Stimulated activated effector memory CD8-positive, alpha-beta T cell treated with anti-CD3 and anti-CD28 coated beads, Interleukin-12 subunit alpha, Interleukin-12 subunit beta, amount 100 ng/mL, for 72 hours (primary cell): Measurements from ENCODE around the gene HMCN1.

Source experiments
- ATAC-seq: fragments of 150-1000 bp; cut with Tn5 transposase; 2 replicates; pipeline ENCODE4 v1.10.0; 2021
- DNase-seq, 2 donors: peaks; one replicate each; pipeline ENCODE4 v3.0.0; 2021 to 2022; ENCODE audit warnings: low spot score in 2 of 2
- H3K27ac Mint-ChIP-seq: one replicate; pipeline ENCODE4 v1.8.0; 2022; ENCODE audit warnings: mild to moderate bottlenecking, mixed read lengths
- H3K36me3 Mint-ChIP-seq: one replicate; pipeline ENCODE4 v1.8.0; 2022; ENCODE audit warnings: mild to moderate bottlenecking, mixed read lengths
- H3K4me1 Mint-ChIP-seq: one replicate; pipeline ENCODE4 v1.8.0; 2022; ENCODE audit warnings: mixed read lengths
- H3K4me3 Mint-ChIP-seq: one replicate; pipeline ENCODE4 v1.8.0; 2022; ENCODE audit warnings: mild to moderate bottlenecking, mixed read lengths
- H3K9me3 Mint-ChIP-seq: one replicate; pipeline ENCODE4 v1.8.0; 2022; ENCODE audit warnings: mixed read lengths

The HMCN1 gene

DNA sequence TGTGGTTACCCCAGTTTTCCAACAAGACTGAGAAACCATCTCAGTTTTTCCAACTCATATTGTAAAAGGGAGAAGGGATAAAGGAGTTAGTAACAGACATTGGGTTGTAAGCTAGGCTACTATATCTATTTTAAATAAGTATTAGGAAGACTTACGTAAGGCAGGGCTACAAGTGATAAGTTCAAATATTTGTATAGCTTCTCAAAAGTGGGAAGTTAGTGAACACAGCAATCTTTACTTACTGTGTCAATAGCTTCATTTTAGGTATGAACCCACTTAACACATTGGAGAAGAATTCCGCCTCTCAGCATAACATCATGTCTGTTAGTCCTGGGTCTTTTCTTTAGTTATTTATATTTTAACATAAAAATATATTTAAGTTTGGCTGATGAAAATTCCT, 320.7 kb downstream of the HMCN1 start:
- H3K4me1 Mint-ChIP-seq: no peaks in the 10 kb centered on the region
- ATAC-seq (no peak), DNase-seq (no peak)
- no peaks in the 10 kb centered on the region for H3K36me3 Mint-ChIP-seq
- no peak overlapping the region for H3K27ac Mint-ChIP-seq
- H3K4me3 Mint-ChIP-seq: no peak overlapping the region
- H3K9me3 Mint-ChIP-seq: peaks cover 6% of the 10 kb centered on the region

DNA sequence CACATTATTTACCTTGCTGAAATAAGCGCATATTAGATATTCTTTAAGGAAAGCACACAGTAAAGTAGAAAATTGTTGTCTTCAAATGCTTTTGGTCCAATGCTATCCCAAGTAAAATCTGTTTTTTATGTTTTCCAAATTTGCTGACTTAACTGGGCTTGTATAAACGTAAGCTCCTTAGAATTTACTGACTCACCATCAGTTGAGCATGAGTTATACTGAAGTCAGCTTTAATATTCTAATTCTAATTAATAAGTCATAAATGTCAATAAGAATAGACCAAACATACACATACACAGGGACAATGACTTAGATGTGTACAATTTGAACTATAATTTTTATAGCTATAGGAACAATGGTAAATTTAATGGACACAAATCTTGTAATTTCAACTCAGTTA, 321.7 kb downstream of the HMCN1 start:
- no peak overlapping the region for H3K27ac Mint-ChIP-seq
- no peak overlapping the region for H3K4me3 Mint-ChIP-seq
- H3K4me1 Mint-ChIP-seq: no peaks in the 10 kb centered on the region
- DNase-seq (no peak), ATAC-seq (no peak)
- H3K9me3 Mint-ChIP-seq: peaks cover 6% of the 10 kb centered on the region
- no peaks in the 10 kb centered on the region for H3K36me3 Mint-ChIP-seq

DNA sequence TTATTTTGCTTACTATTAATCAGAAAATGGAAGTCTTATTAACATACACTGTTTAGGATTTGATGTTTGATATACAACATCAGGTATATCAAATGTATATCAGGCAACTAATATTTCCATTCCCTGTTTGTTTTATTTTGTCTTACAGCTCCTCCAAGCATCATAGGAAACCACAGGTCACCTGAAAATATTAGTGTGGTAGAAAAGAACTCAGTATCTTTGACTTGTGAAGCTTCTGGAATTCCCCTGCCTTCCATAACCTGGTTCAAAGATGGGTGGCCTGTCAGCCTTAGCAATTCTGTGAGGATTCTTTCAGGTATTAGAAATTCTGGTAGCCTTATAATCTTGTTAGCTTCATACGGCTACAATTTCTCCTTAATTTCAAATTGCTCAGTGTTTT, 322.9 kb downstream of the HMCN1 start:
- Mint-ChIP-seq H3K4me1 (no peaks in the 10 kb centered on the region), H3K4me3 (no peak overlapping the region)

DNA sequence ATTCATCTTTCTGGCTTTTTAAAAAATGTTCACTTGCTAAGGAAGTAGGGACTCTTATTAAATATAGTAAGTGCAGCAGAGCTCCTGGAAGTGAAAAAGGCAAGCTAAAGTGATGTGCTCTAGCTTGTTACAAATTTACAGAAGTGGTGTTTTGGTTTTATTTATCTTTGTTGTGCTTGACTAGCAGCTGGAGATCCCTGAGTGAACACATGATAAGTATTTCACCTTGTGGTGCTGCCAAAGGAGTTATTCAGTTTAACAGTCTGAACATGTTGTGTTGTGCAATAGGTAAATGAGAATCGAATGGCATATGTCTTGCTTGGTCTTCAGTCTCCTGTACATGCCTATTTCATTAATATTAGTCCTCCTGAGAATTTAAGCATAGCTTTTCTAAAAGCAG, 325.1 kb downstream of the HMCN1 start:
- Mint-ChIP-seq H3K27ac (no peak overlapping the region), H3K36me3 (no peaks in the 10 kb centered on the region), H3K9me3 (no peaks in the 10 kb centered on the region), H3K4me3 (no peak overlapping the region), H3K4me1 (no peaks in the 10 kb centered on the region)
- ATAC-seq (no peak), DNase-seq (no peak)

More for the DNA sequence above, 322.9 kb downstream of the HMCN1 start:
- DNase-seq (no peak), ATAC-seq (no peak)
- Mint-ChIP-seq H3K27ac (no peak overlapping the region), H3K9me3 (no peaks in the 10 kb centered on the region), H3K36me3 (no peaks in the 10 kb centered on the region)

DNA sequence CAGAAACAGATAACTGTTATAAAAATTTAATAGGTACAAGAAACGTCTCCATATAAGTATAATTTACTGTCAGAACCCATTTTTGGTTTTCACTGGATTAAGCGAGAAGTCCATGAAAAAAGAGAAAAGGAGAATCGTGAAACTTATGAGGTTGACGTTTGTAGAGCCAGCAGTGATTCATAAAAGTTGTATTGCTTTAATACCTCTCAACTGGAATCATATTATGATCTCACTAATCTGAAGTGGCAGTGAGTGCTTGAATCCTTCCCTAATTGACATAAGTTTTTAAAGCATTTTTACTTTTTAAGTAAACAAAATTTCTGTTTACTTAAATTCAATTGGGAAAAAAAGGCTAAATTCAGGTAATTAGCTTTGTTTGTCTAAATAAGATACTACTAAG, 325.6 kb downstream of the HMCN1 start:
- no peaks in the 10 kb centered on the region for H3K4me1 Mint-ChIP-seq
- DNase-seq (no peak), ATAC-seq (no peak)
- H3K27ac Mint-ChIP-seq: no peak overlapping the region
- no peaks in the 10 kb centered on the region for H3K9me3 Mint-ChIP-seq
- H3K36me3 Mint-ChIP-seq: no peaks in the 10 kb centered on the region
- no peak overlapping the region for H3K4me3 Mint-ChIP-seq

DNA sequence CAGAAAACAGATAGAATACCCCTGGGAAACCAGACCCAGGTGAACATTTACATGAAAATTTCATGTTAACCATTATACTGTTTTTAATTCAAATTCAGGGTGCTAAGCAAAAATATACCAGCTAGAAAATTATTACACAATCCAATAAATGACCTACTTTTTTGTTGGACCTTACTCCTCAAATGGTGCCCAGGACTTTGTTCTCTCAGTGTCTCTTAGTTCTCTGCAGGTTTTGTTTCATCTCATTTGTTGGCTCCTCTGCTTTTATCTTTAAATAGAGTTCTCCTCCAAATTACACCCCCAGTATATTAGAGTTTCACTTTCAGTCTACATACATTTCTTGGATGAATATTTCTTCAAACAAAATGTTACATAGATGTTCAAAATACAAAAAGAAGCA, 326.0 kb downstream of the HMCN1 start:
- H3K36me3 Mint-ChIP-seq: no peaks in the 10 kb centered on the region
- H3K9me3 Mint-ChIP-seq: no peaks in the 10 kb centered on the region
- H3K4me3 Mint-ChIP-seq: no peak overlapping the region
- H3K27ac Mint-ChIP-seq: no peak overlapping the region
- DNase-seq (no peak), ATAC-seq (no peak)
- no peaks in the 10 kb centered on the region for H3K4me1 Mint-ChIP-seq

DNA sequence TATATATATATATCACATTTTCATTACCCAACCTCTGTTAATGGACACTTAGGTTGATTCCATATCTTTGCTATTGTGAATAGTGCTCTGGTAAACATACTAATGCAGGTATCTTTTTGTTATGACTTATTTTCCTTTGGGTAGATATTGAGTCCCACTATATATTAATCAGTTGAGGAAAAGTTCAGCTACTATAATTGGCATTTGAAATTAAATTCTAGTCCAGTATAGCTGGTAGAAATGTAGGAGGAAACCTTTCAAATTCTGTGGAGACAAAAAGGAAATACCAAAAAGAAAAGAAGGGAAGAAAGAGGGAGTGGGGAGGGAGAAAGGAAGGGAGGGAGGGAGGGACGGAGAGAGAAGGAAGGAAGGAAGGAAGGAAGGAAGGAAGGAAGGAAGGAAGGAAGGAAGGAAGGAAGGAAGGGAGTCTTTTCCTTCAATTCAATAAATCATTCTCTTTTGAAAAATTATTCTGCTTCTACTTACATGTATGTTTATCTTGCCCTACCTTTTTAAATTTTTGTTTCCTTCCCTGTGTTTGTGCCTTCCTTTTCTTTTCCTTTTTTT, 329.0 kb downstream of the HMCN1 start:
- no peaks in the 10 kb centered on the region for H3K36me3 Mint-ChIP-seq
- H3K4me1 Mint-ChIP-seq: no peaks in the 10 kb centered on the region
- H3K9me3 Mint-ChIP-seq: no peaks in the 10 kb centered on the region
- DNase-seq (no peak), ATAC-seq (no peak)
- H3K4me3 Mint-ChIP-seq: no peak overlapping the region
- no peak overlapping the region for H3K27ac Mint-ChIP-seq

DNA sequence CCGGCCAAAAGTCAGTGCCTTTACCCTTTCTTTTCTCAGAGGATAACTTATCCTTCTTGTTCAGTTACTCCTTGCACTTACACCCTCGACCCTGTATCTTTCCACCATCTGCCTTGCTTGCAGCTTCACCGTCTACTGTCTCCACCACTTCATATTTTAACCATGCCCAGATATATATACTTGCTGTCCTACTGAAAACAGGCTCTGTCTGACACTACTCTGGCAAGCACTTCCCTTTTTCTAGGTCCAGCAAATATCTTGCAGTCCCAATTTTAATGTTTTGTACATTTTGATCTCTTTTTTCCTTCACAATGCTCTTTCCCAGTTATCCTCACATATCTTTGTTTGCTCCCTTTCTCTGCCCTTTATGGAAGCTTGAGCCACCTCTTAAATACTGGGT, 332.2 kb downstream of the HMCN1 start:
- Mint-ChIP-seq H3K27ac (no peak overlapping the region), H3K4me3 (no peak overlapping the region), H3K9me3 (no peaks in the 10 kb centered on the region), H3K36me3 (no peaks in the 10 kb centered on the region), H3K4me1 (no peaks in the 10 kb centered on the region)
- no peak for ATAC-seq
- DNase-seq: no peak

DNA sequence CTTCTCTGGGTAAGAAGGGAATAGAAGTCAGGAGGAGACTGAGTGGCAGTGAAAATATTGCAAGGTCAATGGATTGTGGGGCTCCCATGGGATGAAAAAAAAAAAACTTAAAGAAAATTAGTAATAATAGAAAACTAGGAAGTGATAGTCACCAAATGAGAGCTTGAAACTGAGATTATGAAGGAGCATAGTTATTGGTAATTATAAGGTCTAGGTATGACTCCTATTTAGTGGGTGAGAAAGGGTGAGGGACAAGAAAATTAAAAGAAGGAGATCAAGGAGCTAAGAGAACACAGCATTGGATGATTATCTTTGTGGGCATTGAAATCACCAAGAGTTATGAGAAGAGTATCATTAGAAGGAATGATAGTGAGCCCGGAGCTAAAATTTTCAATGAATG, 339.5 kb downstream of the HMCN1 start:
- ATAC-seq: no peak

DNA sequence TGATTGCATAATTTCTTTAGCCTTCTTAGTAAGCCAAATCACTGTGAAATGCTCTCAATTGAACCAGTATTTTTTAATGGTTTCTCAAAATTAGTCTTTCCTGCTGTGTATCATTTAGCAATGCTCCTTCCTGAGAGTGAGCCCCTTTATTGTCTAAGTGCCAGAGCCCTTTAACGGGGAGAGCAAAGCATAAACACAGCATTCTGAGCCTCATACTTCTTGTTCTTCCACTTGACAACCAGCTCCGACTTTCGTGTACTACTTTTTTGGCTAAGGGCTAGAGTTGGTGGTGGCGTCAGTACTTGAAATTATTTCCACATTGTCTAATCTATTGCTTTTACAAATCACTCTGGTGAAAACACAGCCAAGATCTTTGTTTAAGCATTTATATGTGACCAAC, 341.8 kb downstream of the HMCN1 start:
- H3K27ac Mint-ChIP-seq: no peak overlapping the region
- H3K4me1 Mint-ChIP-seq: no peaks in the 10 kb centered on the region
- no peak overlapping the region for H3K4me3 Mint-ChIP-seq
- DNase-seq: no peak
- no peak for ATAC-seq
- H3K36me3 Mint-ChIP-seq: no peaks in the 10 kb centered on the region
- no peaks in the 10 kb centered on the region for H3K9me3 Mint-ChIP-seq

More for the DNA sequence above, 339.5 kb downstream of the HMCN1 start:
- no peak for DNase-seq
- Mint-ChIP-seq H3K27ac (no peak overlapping the region), H3K4me1 (no peaks in the 10 kb centered on the region), H3K9me3 (no peaks in the 10 kb centered on the region), H3K36me3 (no peaks in the 10 kb centered on the region), H3K4me3 (no peak overlapping the region)

DNA sequence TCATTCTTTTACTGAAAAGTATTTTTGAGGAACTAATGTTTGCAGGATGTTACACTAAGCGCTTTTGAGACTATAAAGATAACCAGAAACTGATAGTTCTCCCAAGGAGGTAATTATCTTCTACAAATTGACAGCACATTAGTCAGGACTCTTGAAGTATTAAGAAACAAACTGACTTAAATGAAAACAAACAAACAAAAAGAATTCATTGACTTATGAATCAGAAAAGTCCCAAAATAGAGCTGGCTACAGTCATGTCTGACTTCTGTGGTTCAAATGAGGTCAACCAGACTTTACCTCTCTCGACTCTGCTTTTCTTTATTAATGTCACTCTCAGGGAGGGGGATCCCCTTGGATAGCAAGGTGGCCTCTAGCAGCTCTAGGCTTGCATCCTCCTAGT, 344.1 kb downstream of the HMCN1 start:
- Mint-ChIP-seq H3K36me3 (no peaks in the 10 kb centered on the region), H3K4me3 (no peak overlapping the region), H3K9me3 (no peaks in the 10 kb centered on the region), H3K4me1 (no peaks in the 10 kb centered on the region), H3K27ac (no peak overlapping the region)
- DNase-seq: no peak
- peak; percentile 90 for ATAC-seq

DNA sequence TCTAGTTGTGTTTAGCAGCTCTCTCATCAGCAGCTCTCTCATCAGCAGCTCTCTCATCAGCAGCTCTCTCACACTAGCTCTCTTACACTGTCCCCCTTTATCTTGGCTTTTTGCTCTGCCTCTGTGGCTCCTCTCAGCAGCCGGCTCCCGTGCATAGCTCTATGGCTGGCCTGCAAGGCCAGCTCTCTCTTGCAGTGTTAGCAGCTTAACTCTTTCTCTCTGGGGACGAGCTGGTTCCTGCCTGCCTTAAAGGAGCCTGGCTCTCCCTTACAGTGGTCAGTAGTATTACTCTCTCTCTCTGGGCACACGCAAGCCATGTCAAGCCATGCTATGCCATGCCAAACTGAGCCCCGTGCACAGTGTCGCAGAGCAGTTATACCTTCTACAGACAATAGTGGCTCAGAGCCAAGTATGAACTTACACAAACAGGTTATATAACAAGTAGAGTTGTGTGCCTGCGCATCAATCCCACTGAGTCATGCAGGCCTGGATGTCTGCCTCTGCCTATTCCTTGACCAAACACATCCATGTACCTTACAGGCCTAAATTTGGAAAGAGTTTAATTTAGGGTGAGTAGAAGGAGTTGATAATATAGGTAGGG, 345.0 kb downstream of the HMCN1 start:
- H3K4me1 Mint-ChIP-seq: no peaks in the 10 kb centered on the region
- H3K9me3 Mint-ChIP-seq: no peaks in the 10 kb centered on the region
- H3K36me3 Mint-ChIP-seq: no peaks in the 10 kb centered on the region
- no peak overlapping the region for H3K27ac Mint-ChIP-seq
- no peak for DNase-seq
- ATAC-seq: peak; percentile 26
- no peak overlapping the region for H3K4me3 Mint-ChIP-seq

DNA sequence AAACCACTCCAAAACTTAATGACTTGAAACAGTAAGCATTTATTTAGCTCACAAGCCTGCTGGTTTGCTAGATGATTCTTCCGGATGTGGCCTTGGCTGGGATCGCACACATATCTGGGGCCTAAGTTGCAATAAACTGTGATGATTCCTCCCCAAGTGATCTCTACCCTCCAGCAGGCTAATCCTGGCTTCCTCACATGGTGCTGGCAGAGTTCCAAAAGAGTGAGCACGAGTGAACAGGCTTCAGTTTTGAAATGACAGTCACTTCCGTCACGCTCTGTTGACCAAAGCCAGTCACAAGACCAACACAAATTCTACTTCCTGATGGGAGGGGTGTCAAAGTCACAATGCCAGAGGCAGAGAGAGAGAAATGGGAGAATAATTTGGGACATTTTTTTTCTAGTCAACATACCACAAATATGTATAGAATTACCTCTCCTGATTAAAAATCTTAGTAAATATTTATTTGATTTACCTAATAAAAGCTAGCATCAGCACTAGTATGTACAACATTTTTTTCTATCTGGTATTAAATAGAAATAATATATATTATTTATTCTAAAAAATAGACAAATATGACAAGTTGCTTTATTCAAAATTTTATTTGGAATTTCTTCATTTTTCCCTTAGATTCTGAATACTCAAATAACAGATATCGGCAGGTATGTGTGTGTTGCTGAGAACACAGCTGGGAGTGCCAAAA, 348.2 kb downstream of the HMCN1 start:
- H3K4me1 Mint-ChIP-seq: no peaks in the 10 kb centered on the region
- ATAC-seq (no peak), DNase-seq (no peak)
- no peaks in the 10 kb centered on the region for H3K36me3 Mint-ChIP-seq
- H3K9me3 Mint-ChIP-seq: no peaks in the 10 kb centered on the region
- H3K4me3 Mint-ChIP-seq: no peak overlapping the region
- no peak overlapping the region for H3K27ac Mint-ChIP-seq

DNA sequence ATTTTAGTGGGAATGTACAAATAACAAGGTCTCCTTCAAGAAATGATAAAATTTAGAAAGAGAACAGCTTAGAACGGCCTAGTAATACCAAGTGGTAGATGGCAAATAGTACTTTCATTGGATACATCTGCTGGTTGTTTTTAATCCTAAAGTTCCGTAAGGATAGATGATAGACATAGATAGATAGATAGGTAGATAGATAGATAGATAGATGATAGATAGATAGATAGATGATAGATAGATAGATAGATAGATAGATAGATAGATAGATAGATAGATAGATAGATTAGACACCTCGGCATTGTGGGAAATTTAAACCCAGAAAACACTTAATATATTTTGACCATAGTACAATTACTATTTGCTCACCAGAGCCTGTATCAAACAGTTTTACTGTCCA, 352.4 kb downstream of the HMCN1 start:
- no peak for DNase-seq
- Mint-ChIP-seq H3K27ac (no peak overlapping the region), H3K36me3 (no peaks in the 10 kb centered on the region), H3K4me3 (no peak overlapping the region), H3K4me1 (no peaks in the 10 kb centered on the region), H3K9me3 (no peaks in the 10 kb centered on the region)
- no peak for ATAC-seq

DNA sequence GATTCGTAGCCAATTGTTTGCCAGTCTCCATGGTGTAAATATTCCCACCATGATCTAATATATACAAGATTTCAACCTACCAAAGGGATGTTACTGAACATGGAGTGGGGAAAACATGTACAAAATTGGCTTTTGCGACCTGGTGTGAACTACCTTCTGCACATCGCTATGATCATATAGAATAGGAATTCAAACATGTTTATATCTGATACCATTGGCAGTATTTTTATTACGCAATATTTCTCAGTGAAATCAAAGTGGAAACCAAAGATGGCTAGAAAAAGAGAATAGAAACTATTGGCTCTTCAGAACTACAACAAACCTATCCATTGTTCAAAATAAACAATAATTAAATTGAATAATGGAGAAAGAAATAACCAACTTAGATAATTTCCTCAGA, 355.7 kb downstream of the HMCN1 start:
- DNase-seq: no peak

DNA sequence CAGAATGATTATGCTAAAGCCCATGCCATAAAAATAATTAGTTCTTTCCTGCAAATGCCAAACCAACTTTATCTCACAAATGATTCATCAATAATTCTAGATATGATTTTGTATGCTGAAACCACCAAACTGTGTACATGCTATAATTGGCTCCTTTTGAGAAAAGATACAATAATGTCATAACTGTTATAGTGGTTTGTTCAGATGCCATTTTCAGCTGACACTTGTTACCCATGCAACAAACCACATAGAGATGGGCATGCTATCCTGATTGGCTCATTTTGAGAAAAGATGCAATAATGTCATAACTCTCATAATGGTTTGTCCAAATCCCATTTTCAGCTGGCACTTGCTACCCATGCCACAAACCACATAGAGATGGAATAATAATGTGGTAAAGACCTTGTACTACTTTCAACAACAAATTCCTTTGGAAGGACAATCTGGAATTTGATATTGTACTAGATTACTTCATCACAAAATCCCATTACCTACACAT, 357.1 kb downstream of the HMCN1 start:
- no peaks in the 10 kb centered on the region for H3K4me1 Mint-ChIP-seq
- H3K27ac Mint-ChIP-seq: no peak overlapping the region
- no peak overlapping the region for H3K4me3 Mint-ChIP-seq
- no peaks in the 10 kb centered on the region for H3K36me3 Mint-ChIP-seq
- ATAC-seq: peak; percentile 45
- DNase-seq: no peak
- H3K9me3 Mint-ChIP-seq: no peaks in the 10 kb centered on the region

More for the DNA sequence above, 355.7 kb downstream of the HMCN1 start:
- H3K4me1 Mint-ChIP-seq: no peaks in the 10 kb centered on the region
- no peaks in the 10 kb centered on the region for H3K9me3 Mint-ChIP-seq
- no peak overlapping the region for H3K4me3 Mint-ChIP-seq
- H3K27ac Mint-ChIP-seq: no peak overlapping the region
- H3K36me3 Mint-ChIP-seq: no peaks in the 10 kb centered on the region
- no peak for ATAC-seq
